ENCODE measurements around the gene RARS2. TPM values are rescaled to one million over a fixed set of nuclear protein-coding genes. Genes with fewer than 3 reads are reported as not detected.

RARS2 gene
- total RNA-seq, 4 donors from 2014 or later, result 25.1 to 28.3 (median 26.9) TPM

DNA sequence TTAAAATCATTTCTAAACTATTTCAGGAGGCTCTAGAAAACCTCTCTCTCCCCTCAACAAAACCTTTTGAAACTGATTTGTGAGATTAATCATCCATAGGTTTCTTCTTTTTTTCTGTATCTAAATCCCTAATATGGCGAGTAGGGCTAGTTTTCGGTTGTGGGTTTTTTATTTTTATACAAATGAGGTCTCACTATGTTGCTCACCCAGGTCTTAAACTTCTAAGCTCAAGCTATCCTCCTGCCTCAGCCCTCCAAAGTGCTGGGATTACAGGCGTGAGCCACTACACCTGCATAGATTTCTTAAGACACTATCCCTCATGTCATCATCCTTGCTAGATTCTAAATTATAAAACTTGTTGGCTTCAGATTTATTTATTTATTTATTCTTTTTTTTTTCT lies 44.1 kb upstream of the RARS2 start:
- Histone ChIP-seq H3K4me1 (peaks cover 0 to 5% (median 2%) of the 10 kb centered on the region in 4 donors), H3K36me3 (peaks cover 0 to 12% (median 0%) of the 10 kb centered on the region in 4 donors), H3K27me3 (no peaks in the 10 kb centered on the region), H3K27ac (no peak overlapping the region), H3K4me3 (no peak overlapping the region), H3K9me3 (no peaks in the 10 kb centered on the region)
- WGBS, 2 donors (ENCODE audit: low coverage in 1 of 2), result 63 to 74% methylated on average over 3 of the region's 3 CpGs
- in situ Hi-C loops (cut with MboI; ENCODE audit: low pct_ligation_motif_present in 1 of 4, low pct_unique_long_range_greater_than_20kb in 1 of 4, low sequenced_read_pairs in 3 of 4) (no loop called here), intact Hi-C loops (cut with DNase I; ENCODE audit: low total_unique reads) (no loop called here)
- TF ChIP-seq, protein P1, sequence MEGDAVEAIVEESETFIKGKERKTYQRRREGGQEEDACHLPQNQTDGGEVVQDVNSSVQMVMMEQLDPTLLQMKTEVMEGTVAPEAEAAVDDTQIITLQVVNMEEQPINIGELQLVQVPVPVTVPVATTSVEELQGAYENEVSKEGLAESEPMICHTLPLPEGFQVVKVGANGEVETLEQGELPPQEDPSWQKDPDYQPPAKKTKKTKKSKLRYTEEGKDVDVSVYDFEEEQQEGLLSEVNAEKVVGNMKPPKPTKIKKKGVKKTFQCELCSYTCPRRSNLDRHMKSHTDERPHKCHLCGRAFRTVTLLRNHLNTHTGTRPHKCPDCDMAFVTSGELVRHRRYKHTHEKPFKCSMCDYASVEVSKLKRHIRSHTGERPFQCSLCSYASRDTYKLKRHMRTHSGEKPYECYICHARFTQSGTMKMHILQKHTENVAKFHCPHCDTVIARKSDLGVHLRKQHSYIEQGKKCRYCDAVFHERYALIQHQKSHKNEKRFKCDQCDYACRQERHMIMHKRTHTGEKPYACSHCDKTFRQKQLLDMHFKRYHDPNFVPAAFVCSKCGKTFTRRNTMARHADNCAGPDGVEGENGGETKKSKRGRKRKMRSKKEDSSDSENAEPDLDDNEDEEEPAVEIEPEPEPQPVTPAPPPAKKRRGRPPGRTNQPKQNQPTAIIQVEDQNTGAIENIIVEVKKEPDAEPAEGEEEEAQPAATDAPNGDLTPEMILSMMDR (IDR thresholded peaks at IDR 0.05), result no peak
- TF ChIP-seq POLR2AphosphoS5 (IDR thresholded peaks at IDR 0.05) (no peak), EP300 (IDR thresholded peaks at IDR 0.05; ENCODE audit: low read depth) (no peak), POLR2A (IDR thresholded peaks at IDR 0.05) (no peak)
- no peak for DNase-seq

DNA sequence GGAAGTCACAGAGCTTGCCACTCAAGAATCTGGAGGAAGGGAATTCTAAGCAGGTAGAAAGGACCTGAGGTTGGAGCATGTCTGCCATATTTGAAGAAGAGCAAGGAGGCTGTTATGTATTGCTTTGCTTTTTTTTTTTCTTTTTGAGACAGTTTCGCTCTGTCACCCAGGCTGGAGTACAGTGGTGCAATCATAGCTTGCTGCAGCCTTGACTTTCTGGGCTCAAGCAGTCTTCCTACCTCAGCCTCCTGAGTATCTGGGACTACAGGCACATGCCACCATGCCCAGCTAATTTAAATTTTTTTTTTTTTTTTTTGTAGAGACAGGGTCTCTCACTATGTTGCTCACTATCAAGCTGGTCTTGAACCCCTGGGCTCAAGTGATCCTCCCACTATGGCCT lies 41.0 kb upstream of the RARS2 start:
- H3K9me3 ChIP-seq, result no peaks in the 10 kb centered on the region
- no peaks in the 10 kb centered on the region for H3K27me3 ChIP-seq
- peaks cover 0 to 11% (median 6%) of the 10 kb centered on the region in 4 donors for H3K4me1 ChIP-seq
- H3K4me3 ChIP-seq, result no peak overlapping the region
- 60 to 100% methylated on average over 1 of the region's 1 CpG for WGBS, 2 donors (ENCODE audit: low coverage in 1 of 2)
- in situ Hi-C loops (cut with MboI; ENCODE audit: low pct_ligation_motif_present in 1 of 4, low pct_unique_long_range_greater_than_20kb in 1 of 4, low sequenced_read_pairs in 3 of 4), result no loop called here
- TF ChIP-seq, protein P1 (IDR thresholded peaks at IDR 0.05), result no peak
- TF ChIP-seq POLR2AphosphoS5 (IDR thresholded peaks at IDR 0.05) (no peak), POLR2A (IDR thresholded peaks at IDR 0.05) (no peak), EP300 (IDR thresholded peaks at IDR 0.05; ENCODE audit: low read depth) (no peak)
- no peak overlapping the region for H3K27ac ChIP-seq
- intact Hi-C loops (cut with DNase I; ENCODE audit: low total_unique reads), result no loop called here
- no peak for DNase-seq
- H3K36me3 ChIP-seq, result peaks cover 0 to 12% (median 0%) of the 10 kb centered on the region in 4 donors

DNA sequence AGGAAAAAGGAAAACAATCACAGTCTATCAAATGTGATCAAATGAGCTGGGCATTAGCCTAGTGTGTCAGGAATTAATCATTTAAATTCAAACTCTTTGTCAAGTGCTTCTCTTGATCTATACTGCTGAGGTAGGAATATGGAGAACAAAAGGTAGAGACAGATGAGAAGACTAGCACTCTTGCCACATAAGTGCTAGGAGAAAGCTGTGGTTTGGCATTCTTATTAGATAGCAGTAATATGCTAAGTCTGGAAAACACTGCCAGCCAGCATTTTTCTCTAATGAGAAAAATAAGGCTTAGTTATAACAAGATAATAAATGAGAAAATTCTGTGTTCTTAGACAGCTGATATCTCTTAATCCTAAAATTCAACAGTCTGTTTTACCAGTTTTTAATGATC lies 39.1 kb upstream of the RARS2 start:
- DNase-seq, result no peak
- H3K4me3 ChIP-seq, result no peak overlapping the region
- H3K27me3 ChIP-seq, result no peaks in the 10 kb centered on the region
- in situ Hi-C loops (cut with MboI; ENCODE audit: low pct_ligation_motif_present in 1 of 4, low pct_unique_long_range_greater_than_20kb in 1 of 4, low sequenced_read_pairs in 3 of 4), result no loop called here
- H3K4me1 ChIP-seq, result peaks cover 0 to 11% (median 6%) of the 10 kb centered on the region in 4 donors
- H3K36me3 ChIP-seq, result peaks cover 0 to 7% (median 0%) of the 10 kb centered on the region in 4 donors
- no peaks in the 10 kb centered on the region for H3K9me3 ChIP-seq
- intact Hi-C loops (cut with DNase I; ENCODE audit: low total_unique reads), result no loop called here
- H3K27ac ChIP-seq, result peak overlapping the region; percentile 3 to 62 (median 42)
- TF ChIP-seq POLR2A (IDR thresholded peaks at IDR 0.05) (no peak), POLR2AphosphoS5 (IDR thresholded peaks at IDR 0.05) (no peak), EP300 (IDR thresholded peaks at IDR 0.05; ENCODE audit: low read depth) (no peak)
- TF ChIP-seq, protein P1 (IDR thresholded peaks at IDR 0.05), result no peak

DNA sequence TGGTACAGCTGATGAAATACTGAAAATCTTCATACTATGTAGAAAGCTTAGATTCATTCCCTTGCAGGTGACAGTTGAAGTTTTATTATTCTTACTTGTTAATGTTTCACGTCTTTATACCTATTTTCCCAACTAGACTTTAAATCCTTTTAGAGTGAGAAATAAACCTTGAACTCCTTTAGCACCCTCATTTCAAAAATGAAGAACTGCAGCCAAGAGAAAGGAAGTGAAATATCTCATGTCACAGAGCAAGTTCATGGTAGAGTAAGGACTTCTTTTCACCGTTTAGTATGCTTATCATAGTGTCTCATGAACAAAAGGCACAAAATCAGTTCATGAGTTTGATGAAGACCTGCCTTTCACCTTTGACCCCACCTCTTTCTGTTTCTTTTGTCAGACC lies 38.6 kb upstream of the RARS2 start:
- intact Hi-C loops (cut with DNase I; ENCODE audit: low total_unique reads), result no loop called here
- Histone ChIP-seq H3K27ac (peak overlapping the region; percentile 3 to 62 (median 44)), H3K4me3 (no peak overlapping the region), H3K36me3 (peaks cover 0 to 4% (median 0%) of the 10 kb centered on the region in 4 donors), H3K9me3 (no peaks in the 10 kb centered on the region), H3K4me1 (peaks cover 0 to 11% (median 6%) of the 10 kb centered on the region in 4 donors), H3K27me3 (no peaks in the 10 kb centered on the region)
- no peak for DNase-seq
- TF ChIP-seq POLR2AphosphoS5 (IDR thresholded peaks at IDR 0.05) (no peak), EP300 (IDR thresholded peaks at IDR 0.05; ENCODE audit: low read depth) (no peak), POLR2A (IDR thresholded peaks at IDR 0.05) (no peak)
- TF ChIP-seq, protein P1 (IDR thresholded peaks at IDR 0.05), result no peak
- WGBS, 2 donors (ENCODE audit: low coverage in 1 of 2), result 42 to 54% methylated on average over 2 of the region's 2 CpGs
- in situ Hi-C loops (cut with MboI; ENCODE audit: low pct_ligation_motif_present in 1 of 4, low pct_unique_long_range_greater_than_20kb in 1 of 4, low sequenced_read_pairs in 3 of 4), result no loop called here

All from transverse colon (tissue), 4 donors.